HepG2 (cell line): ENCODE measurements around the gene CD1C.

Experiments
- CTCF ChIP-seq: sonication (generic); formaldehyde crosslinking; IDR thresholded peaks from 2 replicates; pipeline ENCODE4 v1.5.0; 2020; ENCODE audit warnings: mild to moderate bottlenecking, missing genetic modification reagents, moderate library complexity
- ELK4 ChIP-seq: sonication (generic); formaldehyde crosslinking; IDR thresholded peaks from 2 replicates; pipeline ENCODE4 v1.9.0; 2021; ENCODE audit warnings: missing genetic modification reagents, borderline replicate concordance
- EP300 ChIP-seq, 3 experiments: sonication (generic) in 1 of 3; formaldehyde crosslinking in 1 of 3; IDR thresholded peaks; 2 replicates each; pipeline versions ENCODE4 v1.5.1 to v1.6.1; 2011 to 2020; ENCODE audit warnings: low read depth in 2 of 3, low read length in 2 of 3, borderline replicate concordance in 1 of 3, improper control_type of control experiment in 1 of 3, mild to moderate bottlenecking in 1 of 3, missing genetic modification reagents in 1 of 3, moderate library complexity in 1 of 3
- JUN ChIP-seq: sonication (generic); formaldehyde crosslinking; IDR thresholded peaks from 2 replicates; pipeline ENCODE4 v1.4.0; 2020; ENCODE audit warnings: mild to moderate bottlenecking, missing genetic modification reagents
- POLR2AphosphoS5 ChIP-seq: IDR thresholded peaks from 2 replicates; pipeline ENCODE4 v1.6.1; 2012; ENCODE audit warnings: low read depth, low read length
- REST ChIP-seq, 2 experiments: IDR thresholded peaks; 2 replicates each; pipeline ENCODE4 v1.6.1; 2011 to 2012; ENCODE audit warnings: low read length in 2 of 2, borderline replicate concordance in 1 of 2, low read depth in 1 of 2, mild to moderate bottlenecking in 1 of 2, moderate library complexity in 1 of 2
- TEAD3 ChIP-seq: optimal IDR thresholded peaks from 2 replicates; pipeline ENCODE3; 2016; ENCODE audit warnings: borderline replicate concordance
- TP53 ChIP-seq: sonication (generic); formaldehyde crosslinking; conservative IDR thresholded peaks from 2 replicates; pipeline ENCODE4 v1.4.0; 2020; ENCODE audit warnings: missing genetic modification reagents
- ZBTB42 ChIP-seq: sonication (generic); formaldehyde crosslinking; IDR thresholded peaks from 2 replicates; pipeline ENCODE4 v1.5.0; 2020; ENCODE audit warnings: mild to moderate bottlenecking, missing genetic modification reagents
- ZIK1 ChIP-seq: sonication (generic); formaldehyde crosslinking; IDR thresholded peaks from 2 replicates; pipeline ENCODE4 v1.5.0; 2020; ENCODE audit warnings: mild to moderate bottlenecking, low read depth, missing genetic modification reagents, borderline replicate concordance
- ZNF282 ChIP-seq: fragments of 450-650 bp; IDR thresholded peaks from 2 replicates; pipeline ENCODE4 v1.6.1; 2018; ENCODE audit not compliant: partially characterized antibody
- ZNF337 ChIP-seq: sonication (generic); formaldehyde crosslinking; IDR thresholded peaks from 2 replicates; pipeline ENCODE4 v1.5.1; 2020; ENCODE audit warnings: missing genetic modification reagents, low read depth, mild to moderate bottlenecking, borderline replicate concordance
- ZNF629 ChIP-seq: sonication (generic); formaldehyde crosslinking; conservative IDR thresholded peaks from 2 replicates; pipeline ENCODE4 v1.5.0; 2020; ENCODE audit warnings: missing genetic modification reagents
- ZNF740 ChIP-seq: sonication (generic); formaldehyde crosslinking; IDR thresholded peaks from 2 replicates; pipeline ENCODE4 v1.4.0; 2020; ENCODE audit warnings: missing genetic modification reagents

GRCh38 chr1:158289811-158290210, at the start of gene CD1C:
- no peak for TF ChIP-seq TP53
- no peak for TF ChIP-seq ZNF629
- TF ChIP-seq CTCF (CRISPR knock-in tag): no peak
- TF ChIP-seq EP300 (IDR thresholded peaks at IDR 0.05; ENCODE audit: low read depth in 2 of 2, low read length in 2 of 2): no peak
- no peak for TF ChIP-seq EP300 (CRISPR knock-in tag; IDR thresholded peaks at IDR 0.05; ENCODE audit: borderline replicate concordance)
- no peak for TF ChIP-seq ZNF282
- TF ChIP-seq ZNF740 (CRISPR knock-in tag): no peak
- TF ChIP-seq JUN (CRISPR knock-in tag): no peak
- TF ChIP-seq ZIK1: no peak
- no peak for TF ChIP-seq POLR2AphosphoS5
- no peak for TF ChIP-seq ELK4 (CRISPR knock-in tag)
- TF ChIP-seq ZNF337 (CRISPR knock-in tag): no peak
- no peak for TF ChIP-seq TEAD3
- TF ChIP-seq ZBTB42 (CRISPR knock-in tag): no peak
- no peak for TF ChIP-seq REST (IDR thresholded peaks at IDR 0.05; ENCODE audit: borderline replicate concordance in 1 of 2, low read depth in 1 of 2, low read length in 2 of 2)
